SK-N-SH treated with all-trans-retinoic acid at 6 μM for 48 hours (cell line): ENCODE data around the gene TMUB2.

Experiments used
- ARNTL ChIP-seq: fragments of 450-650 bp; formaldehyde crosslinking; IDR thresholded peaks from 2 replicates; pipeline ENCODE4 v1.5.0; 2020; ENCODE audit warnings: low read depth, mild to moderate bottlenecking, moderate library complexity, borderline replicate concordance
- CSDC2 ChIP-seq: fragments of 250-450 bp; sonication (Bioruptor Pico); IDR thresholded peaks from 2 replicates; pipeline ENCODE4 v1.5.0; 2020; ENCODE audit warnings: mild to moderate bottlenecking, moderate library complexity
- GLIS3 ChIP-seq: fragments of 250-450 bp; sonication (Bioruptor Pico); IDR thresholded peaks from 2 replicates; pipeline ENCODE4 v1.5.0; 2020; ENCODE audit warnings: mild to moderate bottlenecking, moderate library complexity
- ISL1 ChIP-seq: fragments of 250-450 bp; sonication (Bioruptor Pico); IDR thresholded peaks from 2 replicates; pipeline ENCODE4 v2.1.2; 2022; ENCODE audit warnings: mild to moderate bottlenecking, moderate library complexity
- PPARA ChIP-seq: fragments of 250-450 bp; sonication (Bioruptor Pico); IDR thresholded peaks from 2 replicates; pipeline ENCODE4 v1.5.0; 2020; ENCODE audit warnings: mild to moderate bottlenecking, borderline replicate concordance
- RARB ChIP-seq: fragments of 250-450 bp; sonication (Bioruptor Pico); IDR thresholded peaks from 2 replicates; pipeline ENCODE4 v1.8.0; 2021; ENCODE audit warnings: mild to moderate bottlenecking, moderate library complexity
- TCF4 ChIP-seq: fragments of 250-450 bp; sonication (Bioruptor Pico); IDR thresholded peaks from 2 replicates; pipeline ENCODE4 v1.8.0; 2021; ENCODE audit warnings: mild to moderate bottlenecking, moderate library complexity, borderline replicate concordance
- ZFP3 ChIP-seq: fragments of 250-450 bp; sonication (Bioruptor Pico); IDR thresholded peaks from 2 replicates; pipeline ENCODE4 v1.5.0; 2020; ENCODE audit warnings: mild to moderate bottlenecking, moderate library complexity
- ZFP30 ChIP-seq: fragments of 450-650 bp; formaldehyde crosslinking; IDR thresholded peaks from 2 replicates; pipeline ENCODE4 v1.5.0; 2022; ENCODE audit warnings: mild to moderate bottlenecking, moderate library complexity
- TF ChIP-seq, protein P1 (sequence below): fragments of 250-450 bp; sonication (Bioruptor Pico); IDR thresholded peaks from 2 replicates; pipeline ENCODE4 v1.8.0; 2020; ENCODE audit warnings: mild to moderate bottlenecking, moderate library complexity, borderline replicate concordance

GRCh38 chr17:44216694-44217093, 29.9 kb downstream of the TMUB2 start:
- TF ChIP-seq TCF4 (no peak), GLIS3 (CRISPR knock-in tag) (no peak), RARB (CRISPR knock-in tag) (no peak), CSDC2 (CRISPR knock-in tag) (no peak), ISL1 (CRISPR knock-in tag) (no peak), PPARA (no peak), ZFP3 (CRISPR knock-in tag) (no peak), ZFP30 (CRISPR knock-in tag) (no peak), ARNTL (CRISPR knock-in tag) (no peak)
- TF ChIP-seq, protein P1, sequence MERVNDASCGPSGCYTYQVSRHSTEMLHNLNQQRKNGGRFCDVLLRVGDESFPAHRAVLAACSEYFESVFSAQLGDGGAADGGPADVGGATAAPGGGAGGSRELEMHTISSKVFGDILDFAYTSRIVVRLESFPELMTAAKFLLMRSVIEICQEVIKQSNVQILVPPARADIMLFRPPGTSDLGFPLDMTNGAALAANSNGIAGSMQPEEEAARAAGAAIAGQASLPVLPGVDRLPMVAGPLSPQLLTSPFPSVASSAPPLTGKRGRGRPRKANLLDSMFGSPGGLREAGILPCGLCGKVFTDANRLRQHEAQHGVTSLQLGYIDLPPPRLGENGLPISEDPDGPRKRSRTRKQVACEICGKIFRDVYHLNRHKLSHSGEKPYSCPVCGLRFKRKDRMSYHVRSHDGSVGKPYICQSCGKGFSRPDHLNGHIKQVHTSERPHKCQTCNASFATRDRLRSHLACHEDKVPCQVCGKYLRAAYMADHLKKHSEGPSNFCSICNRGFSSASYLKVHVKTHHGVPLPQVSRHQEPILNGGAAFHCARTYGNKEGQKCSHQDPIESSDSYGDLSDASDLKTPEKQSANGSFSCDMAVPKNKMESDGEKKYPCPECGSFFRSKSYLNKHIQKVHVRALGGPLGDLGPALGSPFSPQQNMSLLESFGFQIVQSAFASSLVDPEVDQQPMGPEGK (CRISPR knock-in tag): no peak
